GM19397 (cell line): Measurements from ENCODE around the gene SYTL2.

Experiments used
- ATAC-seq: cut with Tn5 transposase; IDR thresholded peaks from one replicate; pipeline ENCODE4 v1.9.1; 2021; ENCODE audit warnings: mild to moderate bottlenecking, moderate library complexity; ENCODE audit not compliant: unreplicated experiment

SYTL2 gene

GRCh38 chr11:85828640-85828978 is 17.7 kb upstream of the SYTL2 start:
- ATAC-seq, result no peak

- no peak for ATAC-seq
These were observed 17.1 kb upstream of the SYTL2 start for GRCh38 chr11:85827748-85828639.

- ATAC-seq, result no peak
These were observed 15.3 kb upstream of the SYTL2 start for GRCh38 chr11:85826116-85826855.

- ATAC-seq, result no peak
These were observed 14.7 kb upstream of the SYTL2 start for GRCh38 chr11:85825616-85826015.

GRCh38 chr11:85823816-85824215 is 12.9 kb upstream of the SYTL2 start:
- no peak for ATAC-seq

- ATAC-seq, result no peak
These were observed 11.9 kb upstream of the SYTL2 start for GRCh38 chr11:85822814-85823213.

- no peak for ATAC-seq
These were observed 10.7 kb upstream of the SYTL2 start for GRCh38 chr11:85821636-85822035.

GRCh38 chr11:85819441-85819840 is 8.5 kb upstream of the SYTL2 start:
- ATAC-seq, result no peak

- ATAC-seq, result no peak
These were observed 4.4 kb upstream of the SYTL2 start for GRCh38 chr11:85815186-85815931.

- no peak for ATAC-seq
These were observed 2.8 kb upstream of the SYTL2 start for GRCh38 chr11:85813721-85814120.

- no peak for ATAC-seq
These were observed 683 bp upstream of the SYTL2 start for GRCh38 chr11:85811624-85812023.

- ATAC-seq, result no peak
These were observed 445 bp downstream of the SYTL2 start for GRCh38 chr11:85810521-85810870.

GRCh38 chr11:85809863-85810262 is 1.1 kb downstream of the SYTL2 start:
- no peak for ATAC-seq

- ATAC-seq, result no peak
These were observed 1.8 kb downstream of the SYTL2 start for GRCh38 chr11:85809191-85809590.

GRCh38 chr11:85806876-85807275 is 4.1 kb downstream of the SYTL2 start:
- ATAC-seq, result no peak

- no peak for ATAC-seq
These were observed 4.9 kb downstream of the SYTL2 start for GRCh38 chr11:85806016-85806415.

- ATAC-seq, result no peak
These were observed 5.6 kb downstream of the SYTL2 start for GRCh38 chr11:85805387-85805786.

GRCh38 chr11:85803920-85804319 is 7.0 kb downstream of the SYTL2 start:
- ATAC-seq, result no peak

- no peak for ATAC-seq
These were observed 7.6 kb downstream of the SYTL2 start for GRCh38 chr11:85803303-85803702.

- no peak for ATAC-seq
These were observed 9.4 kb downstream of the SYTL2 start for GRCh38 chr11:85801527-85801926.

GRCh38 chr11:85800595-85801342 is 10.2 kb downstream of the SYTL2 start:
- ATAC-seq, result no peak
